NCI-H774 (cell line): ENCODE results near the gene APOD.

Experiments used
- DNase-seq: peaks from one replicate; lab custom pipeline; 2025; lab: John Stamatoyannopoulos, UW

Gene APOD

GRCh38 chr3:195524171-195524896, 59.4 kb downstream of the APOD start:
- DNase-seq = no peak

DNA sequence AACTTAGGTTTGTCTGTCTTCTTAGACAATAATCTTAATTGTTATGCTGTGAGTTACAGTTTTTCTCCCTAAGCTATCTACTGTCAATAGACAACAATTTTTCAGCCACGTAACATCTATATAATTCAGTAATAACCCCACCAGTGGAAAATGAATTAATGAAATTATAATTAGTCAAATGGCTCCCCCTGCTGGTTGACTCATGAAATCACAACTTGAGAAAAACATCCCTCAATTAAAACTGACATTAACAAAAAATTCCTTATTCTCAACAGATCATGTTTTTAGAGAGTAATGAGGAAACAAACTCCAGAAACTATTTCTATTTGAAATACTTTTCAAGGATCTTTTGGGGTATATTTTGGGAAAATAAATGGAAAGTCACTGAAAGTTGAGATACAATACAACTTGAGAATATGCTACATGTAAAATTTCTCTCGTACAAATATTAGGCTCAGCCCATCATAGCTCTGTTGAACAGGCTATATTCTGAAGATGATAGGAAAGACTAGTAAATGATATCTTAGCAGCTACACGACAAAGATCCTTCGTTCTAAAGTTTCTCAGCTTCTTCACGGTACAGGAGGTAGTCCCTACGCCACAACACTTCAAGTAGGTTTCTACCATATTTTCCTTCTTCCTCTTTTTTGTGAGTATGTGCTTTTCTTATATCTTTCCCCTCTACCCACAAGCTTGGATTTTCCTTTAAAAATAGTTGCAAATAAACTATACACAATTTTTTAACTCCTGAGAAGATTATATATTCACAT, 61.3 kb downstream of the APOD start:
- peak; percentile 63 for DNase-seq
